Left lung (tissue), 10 donors: ENCODE data around the gene ZNG1B. TPM values are rescaled to one million over a fixed set of nuclear protein-coding genes. Genes with fewer than 3 reads are reported as not detected.
A peak's percentile ranks its signal among the peaks of the same experiment; 100 is the strongest.
"Not testable (repeated sequence)": the region's sequence is repeated elsewhere in the genome, so short reads cannot be mapped to it uniquely, and the experiment has no call there.

Experiments
- ATAC-seq: fragments of 200-7000 bp; cut with Tn5 transposase; one replicate; pipeline ENCODE4 v1.9.1; 2020; ENCODE audit warnings: moderate library complexity
- DNase-seq, 4 donors: peaks; one replicate each; pipeline ENCODE4 v3.0.0-alpha.2; 2013 to 2020
- H3K27ac ChIP-seq, 2 donors: fragments of 200-600 bp; sonication (generic) in 1 of 2; one replicate each; pipeline versions ENCODE4 v1.5.0 to v1.8.0; 2020 to 2021
- H3K27me3 ChIP-seq, 2 donors: fragments of 200-600 bp; sonication (generic) in 1 of 2; one replicate each; pipeline versions ENCODE4 v1.5.0 to v1.8.0; 2020 to 2021
- H3K36me3 ChIP-seq, 2 donors: fragments of 200-600 bp; sonication (generic) in 1 of 2; one replicate each; pipeline versions ENCODE4 v1.5.0 to v1.8.0; 2020 to 2021
- H3K4me1 ChIP-seq, 2 donors: fragments of 200-600 bp; one replicate each; pipeline ENCODE4 v1.8.0; 2021
- H3K4me3 ChIP-seq, 2 donors: fragments of 200-600 bp; sonication (generic) in 1 of 2; one replicate each; pipeline versions ENCODE4 v1.5.0 to v1.8.0; 2020 to 2021; ENCODE audit warnings: mild to moderate bottlenecking in 1 of 2
- H3K9me3 ChIP-seq, 2 donors: fragments of 200-600 bp; sonication (generic) in 1 of 2; one replicate each; pipeline versions ENCODE4 v1.5.0 to v1.8.0; 2020 to 2021
- intact Hi-C, 2 donors: fragments of 100-400 bp; cut with DNase I; formaldehyde crosslinking; loops; one replicate each; pipeline versions ENCODE4 v1.11.2 to v1.14.2; 2022
- polyA plus RNA-seq, 6 donors: library from polyadenylated mRNA; unstranded; fragments of 120-200 nt; gene quantifications; one replicate each; pipeline ENCODE4 v1.2.1, GENCODE V29; 2013; ENCODE audit not compliant: insufficient read length in 6 of 6
- total RNA-seq, 2 donors: library from RNA; stranded (reverse); fragmentation: NEBNext Ultra II Directional; extraction: Animal tissue kit (Norgen Biotek cat#: 25700); gene quantifications; one replicate each; pipeline ENCODE4 v1.2.1, GENCODE V29; 2021
- donor health status: DM: no; HTN: yes; CAD: no.
- donor health status: DM: no; HTN: no; CAD: no.

ZNG1B gene
- total and polyA plus RNA-seq, 8 donors: 25.4 to 56.3 (median 48.5) TPM

DNA sequence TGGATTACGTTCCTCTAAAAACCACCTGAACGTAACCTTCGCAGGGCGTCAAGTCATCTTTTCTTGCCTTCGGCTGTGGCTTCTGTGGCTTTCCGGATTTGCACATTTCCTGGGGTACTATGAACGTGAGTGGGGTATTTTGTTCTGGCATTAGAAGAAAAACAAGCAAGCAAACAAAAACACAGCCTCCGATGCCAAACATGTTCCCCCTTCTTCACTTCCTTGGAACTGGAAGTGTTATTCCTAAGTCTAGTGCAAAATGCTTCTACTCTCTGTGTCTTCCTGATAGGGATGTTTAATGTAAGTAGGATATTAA is 63.2 kb downstream of the ZNG1B start:
- Histone ChIP-seq H3K4me1 (peaks cover 0 to 30% of the 10 kb centered on the region in 2 donors), H3K27me3 (peaks cover 0 to 67% of the 10 kb centered on the region in 2 donors)
- H3K4me3 ChIP-seq, ATAC-seq, intact Hi-C loops, H3K27ac ChIP-seq, H3K36me3 ChIP-seq, DNase-seq, H3K9me3 ChIP-seq: not testable (repeated sequence)

GRCh38 chr2:113502216-113503093 is 65.0 kb downstream of the ZNG1B start:
- DNase-seq (peak in 2 of 4 donors; percentile 9 to 65), ATAC-seq (peak; percentile 30)
- H3K4me1 ChIP-seq: peaks cover 0 to 30% of the 10 kb centered on the region in 2 donors
- H3K4me3 ChIP-seq: peak overlapping the region in 1 of 2 donors; percentile 45
- H3K36me3 ChIP-seq, H3K27ac ChIP-seq, intact Hi-C loops, H3K9me3 ChIP-seq: not testable (repeated sequence)
- H3K27me3 ChIP-seq: peaks cover 0 to 82% of the 10 kb centered on the region in 2 donors

- H3K27ac ChIP-seq, H3K36me3 ChIP-seq, H3K9me3 ChIP-seq, intact Hi-C loops: not testable (repeated sequence)
- peaks cover 0 to 30% of the 10 kb centered on the region in 2 donors for H3K4me1 ChIP-seq
- peak overlapping the region in 1 of 2 donors; percentile 45 for H3K4me3 ChIP-seq
- DNase-seq (peak in 2 of 4 donors; percentile 25 to 89), ATAC-seq (peak; percentile 62)
- H3K27me3 ChIP-seq: peaks cover 7 to 91% of the 10 kb centered on the region in 2 donors
These were observed 65.9 kb downstream of the ZNG1B start for GRCh38 chr2:113503094-113504042.

- H3K9me3 ChIP-seq, H3K36me3 ChIP-seq, ATAC-seq, intact Hi-C loops, H3K27ac ChIP-seq: not testable (repeated sequence)
- peak in 1 of 4 donors; percentile 7 for DNase-seq
- Histone ChIP-seq H3K4me1 (peaks cover 0 to 29% of the 10 kb centered on the region in 2 donors), H3K4me3 (peak overlapping the region in 1 of 2 donors; percentile 45), H3K27me3 (peaks cover 7 to 92% of the 10 kb centered on the region in 2 donors)
These were observed 66.6 kb downstream of the ZNG1B start for GRCh38 chr2:113504081-113504480.

GRCh38 chr2:113507394-113508140 is 70.1 kb downstream of the ZNG1B start:
- H3K27ac ChIP-seq, H3K4me3 ChIP-seq, intact Hi-C loops, ATAC-seq, H3K9me3 ChIP-seq, DNase-seq, H3K36me3 ChIP-seq: not testable (repeated sequence)
- H3K4me1 ChIP-seq: peaks cover 0 to 18% of the 10 kb centered on the region in 2 donors
- peaks cover 7 to 69% of the 10 kb centered on the region in 2 donors for H3K27me3 ChIP-seq

GRCh38 chr2:113508187-113508586 is 70.7 kb downstream of the ZNG1B start:
- H3K4me3 ChIP-seq, H3K36me3 ChIP-seq, intact Hi-C loops, DNase-seq, H3K9me3 ChIP-seq, ATAC-seq, H3K27ac ChIP-seq: not testable (repeated sequence)
- peaks cover 7 to 63% of the 10 kb centered on the region in 2 donors for H3K27me3 ChIP-seq
- peaks cover 0 to 12% of the 10 kb centered on the region in 2 donors for H3K4me1 ChIP-seq

GRCh38 chr2:113510913-113511312 is 73.4 kb downstream of the ZNG1B start:
- intact Hi-C loops, H3K9me3 ChIP-seq, DNase-seq, H3K36me3 ChIP-seq, H3K4me1 ChIP-seq, H3K4me3 ChIP-seq, H3K27ac ChIP-seq, ATAC-seq: not testable (repeated sequence)
- peaks cover 7 to 39% of the 10 kb centered on the region in 2 donors for H3K27me3 ChIP-seq

GRCh38 chr2:113511859-113512258 is 74.4 kb downstream of the ZNG1B start:
- H3K9me3 ChIP-seq, H3K4me3 ChIP-seq, H3K27ac ChIP-seq, H3K36me3 ChIP-seq, ATAC-seq, intact Hi-C loops, H3K4me1 ChIP-seq: not testable (repeated sequence)
- peak in 1 of 4 donors; percentile 47 for DNase-seq
- peaks cover 7 to 30% of the 10 kb centered on the region in 2 donors for H3K27me3 ChIP-seq

- H3K36me3 ChIP-seq, H3K9me3 ChIP-seq, H3K27ac ChIP-seq, H3K27me3 ChIP-seq, intact Hi-C loops, DNase-seq, H3K4me3 ChIP-seq, H3K4me1 ChIP-seq, ATAC-seq: not testable (repeated sequence)
These were observed 78.0 kb downstream of the ZNG1B start for GRCh38 chr2:113515457-113515856.

DNA sequence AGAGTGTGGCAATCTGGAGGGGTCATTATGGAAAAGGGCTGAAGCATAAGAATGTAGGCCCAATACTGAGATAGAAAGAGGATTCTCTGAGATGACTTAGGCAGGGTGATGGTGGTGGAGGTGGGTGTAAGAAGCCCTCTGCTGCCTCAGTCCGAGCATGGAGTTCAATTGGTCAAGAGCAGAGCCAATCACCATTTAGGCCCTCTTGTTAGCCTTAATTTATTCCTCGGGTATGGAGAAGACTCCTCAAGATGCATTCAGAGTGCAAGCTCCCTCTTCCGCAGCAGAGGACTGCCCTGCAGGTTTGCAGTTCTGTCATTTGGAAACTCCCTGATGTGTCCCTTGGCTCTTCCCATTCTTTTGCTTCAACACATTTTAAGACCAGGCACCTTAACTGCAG is 78.5 kb downstream of the ZNG1B start:
- H3K9me3 ChIP-seq, H3K4me1 ChIP-seq, DNase-seq, ATAC-seq, H3K27me3 ChIP-seq, H3K4me3 ChIP-seq, intact Hi-C loops, H3K27ac ChIP-seq, H3K36me3 ChIP-seq: not testable (repeated sequence)

DNA sequence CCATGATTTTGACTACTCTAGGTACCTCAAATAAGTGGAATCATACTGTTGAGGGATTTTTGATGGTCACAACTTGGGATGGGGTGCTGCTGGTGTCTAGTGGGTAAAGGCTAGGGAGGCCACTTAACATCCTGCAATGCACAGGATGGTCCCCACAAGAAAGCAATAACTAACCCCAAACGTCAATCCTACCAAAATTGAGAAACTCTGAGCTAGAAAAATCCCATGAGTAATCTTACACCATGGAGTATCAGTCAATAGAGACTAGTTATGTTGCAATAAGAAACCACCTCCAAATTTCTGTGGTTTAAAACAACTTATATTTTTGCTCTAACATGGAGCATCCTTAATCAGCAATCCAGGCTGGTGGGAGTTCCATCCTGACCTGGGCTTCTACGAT is 79.5 kb downstream of the ZNG1B start:
- DNase-seq, intact Hi-C loops, ATAC-seq: not testable (repeated sequence)

DNA sequence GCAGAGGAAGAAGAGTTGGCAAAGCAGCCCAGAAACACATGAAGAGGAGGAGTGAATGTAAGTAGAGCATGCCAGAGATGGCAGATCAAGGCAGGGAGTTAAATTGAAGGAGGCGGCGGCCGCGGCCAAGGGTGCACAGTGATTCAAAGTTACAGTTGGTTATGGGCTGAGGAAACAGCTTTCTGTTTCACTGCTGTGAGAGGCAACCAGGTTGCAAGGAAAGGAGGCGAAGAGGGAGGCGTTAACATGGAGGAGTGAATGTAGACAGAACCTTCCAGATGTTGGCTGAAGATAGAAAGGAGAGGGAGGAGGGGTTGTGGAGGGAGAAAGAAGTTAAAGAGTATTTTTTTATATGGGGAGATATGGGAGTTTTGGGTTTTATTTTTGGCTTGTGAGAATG is 83.3 kb downstream of the ZNG1B start:
- intact Hi-C loops, DNase-seq, H3K4me3 ChIP-seq, H3K27me3 ChIP-seq, H3K9me3 ChIP-seq, H3K27ac ChIP-seq, H3K4me1 ChIP-seq, H3K36me3 ChIP-seq: not testable (repeated sequence)
- peak; percentile 52 for ATAC-seq

More for the DNA sequence above, 79.5 kb downstream of the ZNG1B start:
- H3K9me3 ChIP-seq, H3K4me3 ChIP-seq, H3K27me3 ChIP-seq, H3K27ac ChIP-seq, H3K36me3 ChIP-seq, H3K4me1 ChIP-seq: not testable (repeated sequence)
